SK-N-DZ (cell line): ENCODE measurements around the gene MBNL2.

ENCODE experiments used
- DNase-seq: peaks from one replicate; pipeline ENCODE4 v3.0.0-alpha.2; 2015; ENCODE audit warnings: low spot score

MBNL2 gene

GRCh38 chr13:97211300-97211699 is 10.8 kb upstream of the MBNL2 start:
- no peak for DNase-seq

- DNase-seq: no peak
Measured at GRCh38 chr13:97212004-97212403, 10.1 kb upstream of the MBNL2 start.

GRCh38 chr13:97212601-97213040 is 9.5 kb upstream of the MBNL2 start:
- DNase-seq: peak; percentile 36

GRCh38 chr13:97214921-97215320 is 7.2 kb upstream of the MBNL2 start:
- no peak for DNase-seq

- DNase-seq: no peak
Measured at GRCh38 chr13:97215325-97215724, 6.8 kb upstream of the MBNL2 start.

GRCh38 chr13:97219226-97219625 is 2.9 kb upstream of the MBNL2 start:
- DNase-seq: no peak

- no peak for DNase-seq
Measured at GRCh38 chr13:97220151-97220900, 1.8 kb upstream of the MBNL2 start.

- no peak for DNase-seq
Measured at GRCh38 chr13:97221046-97221445, 1.1 kb upstream of the MBNL2 start.

GRCh38 chr13:97221466-97221865 is 667 bp upstream of the MBNL2 start:
- no peak for DNase-seq

GRCh38 chr13:97223037-97223710 is 1.0 kb downstream of the MBNL2 start:
- no peak for DNase-seq

GRCh38 chr13:97223711-97224541 is 1.8 kb downstream of the MBNL2 start:
- DNase-seq: peak; percentile 39

GRCh38 chr13:97224544-97225300 is 2.6 kb downstream of the MBNL2 start:
- no peak for DNase-seq

- DNase-seq: no peak
Measured at GRCh38 chr13:97225533-97225932, 3.4 kb downstream of the MBNL2 start.

GRCh38 chr13:97226013-97226412 is 3.9 kb downstream of the MBNL2 start:
- DNase-seq: no peak

- DNase-seq: no peak
Measured at GRCh38 chr13:97226788-97227627, 4.9 kb downstream of the MBNL2 start.

- DNase-seq: no peak
Measured at GRCh38 chr13:97228850-97229521, 6.9 kb downstream of the MBNL2 start.

GRCh38 chr13:97229699-97230098 is 7.6 kb downstream of the MBNL2 start:
- DNase-seq: no peak

GRCh38 chr13:97231118-97231828 is 9.1 kb downstream of the MBNL2 start:
- no peak for DNase-seq

- no peak for DNase-seq
Measured at GRCh38 chr13:97231829-97232196, 9.7 kb downstream of the MBNL2 start.
